ENCODE data around the gene TEX13A.
A peak's percentile ranks its signal among the peaks of the same experiment; 100 is the strongest.
"Not testable (repeated sequence)": the region's sequence is repeated elsewhere in the genome, so short reads cannot be mapped to it uniquely, and the experiment has no call there.

The TEX13A gene

GRCh38 chrX:105220636-105221035, at the start of gene TEX13A:
Gene TEX13A (minus strand): TSS chrX:105220694. CDS start chrX:105220397, 297 bp downstream.
- no peak for DNase-seq

DNA sequence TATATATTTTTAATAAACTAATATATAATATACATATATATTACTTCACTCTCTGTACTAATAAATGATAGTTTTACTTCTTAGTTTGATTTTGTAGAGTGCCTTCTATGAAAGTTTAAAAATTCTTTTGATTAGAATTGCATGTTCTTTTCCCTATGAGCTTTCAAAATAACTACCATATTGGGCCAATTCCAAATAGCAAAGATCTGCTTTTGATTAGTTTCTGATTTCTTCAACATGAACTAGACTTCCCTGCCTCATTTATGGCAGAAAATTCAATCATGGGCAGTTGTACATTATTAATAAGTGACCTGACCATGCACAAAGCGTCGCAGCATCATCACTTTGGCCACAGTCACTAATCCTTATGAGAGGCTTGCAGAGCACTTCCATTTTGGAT, 48.9 kb upstream of the TEX13A start:
- no peak for DNase-seq

- no peak for DNase-seq
Measured at GRCh38 chrX:105267167-105267566, 46.7 kb upstream of the TEX13A start.

- DNase-seq: no peak
Measured at GRCh38 chrX:105266456-105266855, 46.0 kb upstream of the TEX13A start.

DNA sequence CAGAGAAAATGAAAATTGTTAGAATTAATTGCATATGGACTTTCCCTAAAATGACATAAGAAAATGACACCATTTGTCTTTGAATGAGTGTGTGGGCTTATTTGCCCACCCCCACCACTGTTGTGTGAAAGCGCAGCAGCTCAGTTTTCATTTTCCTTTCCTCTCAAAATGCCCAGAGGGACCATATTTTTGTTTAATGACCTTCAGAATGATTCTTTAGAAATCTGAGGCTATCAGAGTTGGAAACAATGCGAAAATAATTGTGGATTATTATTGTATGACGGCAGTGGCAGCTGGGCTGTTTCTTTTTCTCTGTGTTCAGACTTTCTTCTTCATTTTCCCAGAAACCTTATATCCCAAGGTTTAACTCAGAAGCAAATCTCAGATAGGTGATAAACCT, 44.6 kb upstream of the TEX13A start:
- no peak for DNase-seq

DNA sequence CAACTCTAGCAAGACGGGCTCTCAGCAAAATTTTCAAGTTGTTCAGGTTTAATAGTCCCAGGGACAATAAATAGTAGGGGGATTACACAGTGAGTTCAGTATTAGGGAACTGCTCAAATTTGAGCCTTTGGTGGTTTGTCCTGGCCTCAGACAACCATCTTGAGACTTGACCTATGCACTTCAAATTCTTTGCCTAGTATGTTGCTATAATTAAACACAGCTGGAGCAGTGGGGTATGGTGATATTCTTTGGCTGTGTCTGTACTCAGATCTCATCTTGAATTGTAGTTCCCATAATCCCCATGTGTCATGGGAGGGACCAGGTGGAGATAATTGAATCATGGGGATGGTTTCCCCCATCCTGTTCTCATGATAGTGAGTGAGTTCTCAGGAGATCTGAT, 43.3 kb upstream of the TEX13A start:
- no peak for DNase-seq

GRCh38 chrX:105263171-105263570, 42.7 kb upstream of the TEX13A start:
- no peak for DNase-seq

DNA sequence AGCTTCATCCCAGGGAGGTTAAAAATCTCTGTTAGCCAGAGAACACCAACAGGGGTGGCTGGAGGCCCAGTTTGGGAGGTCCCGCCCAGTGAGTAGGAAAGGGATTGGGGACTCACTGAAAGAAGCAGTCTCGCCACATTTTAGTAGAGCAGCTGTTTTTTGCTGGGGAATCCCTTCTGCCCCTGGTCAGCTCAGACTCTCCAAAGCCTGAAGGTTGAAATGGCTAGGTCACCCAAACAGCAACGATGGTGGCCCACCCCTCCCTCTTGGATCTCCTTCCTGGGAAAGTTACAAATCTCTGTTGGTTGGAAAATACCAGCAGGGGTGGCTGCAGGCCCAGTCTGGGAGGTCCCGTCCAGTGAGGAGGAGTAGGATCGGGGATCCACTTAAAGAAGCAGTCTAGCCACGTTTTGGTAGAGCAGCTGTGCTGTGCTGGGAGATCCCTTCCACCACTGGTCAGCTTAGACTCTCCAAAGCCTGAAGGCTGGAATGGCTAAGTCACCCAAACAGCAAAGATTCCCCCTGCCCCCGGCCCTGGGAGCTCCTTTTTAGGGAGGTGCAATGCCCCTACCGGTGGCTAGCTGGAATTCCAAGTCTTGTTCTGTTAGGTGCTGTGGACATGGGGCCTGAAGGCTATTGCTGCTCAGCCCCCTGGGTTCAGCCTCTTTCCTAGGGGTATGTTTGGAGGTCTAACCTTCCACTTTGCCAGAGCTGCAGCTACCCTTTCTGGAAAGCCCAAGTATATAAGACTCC, 40.0 kb upstream of the TEX13A start:
- DNase-seq: no peak

GRCh38 chrX:105241056-105241455, 20.6 kb upstream of the TEX13A start:
- no peak for DNase-seq

GRCh38 chrX:105237407-105237806, 16.9 kb upstream of the TEX13A start:
- DNase-seq: not testable (repeated sequence)

DNA sequence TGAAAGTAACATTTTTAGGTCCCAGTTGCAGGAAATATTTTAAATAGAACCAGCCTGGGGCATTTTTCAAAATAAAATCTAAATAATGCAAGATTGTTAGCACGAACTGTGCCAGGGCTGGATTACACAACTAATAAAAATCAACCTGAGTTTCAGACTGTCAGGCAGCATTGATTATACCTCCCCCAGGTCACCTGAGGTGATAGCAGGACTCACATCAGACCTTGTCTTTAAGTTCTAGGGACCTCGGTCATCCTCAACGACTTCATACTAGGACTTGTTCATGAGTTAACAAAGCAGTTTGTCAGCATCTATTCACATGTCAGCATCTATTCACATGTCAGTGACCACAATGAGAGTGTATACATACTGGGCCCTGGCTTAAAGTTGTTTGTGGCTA, 8.7 kb upstream of the TEX13A start:
- DNase-seq: no peak

- DNase-seq: no peak
Measured at GRCh38 chrX:105228602-105229001, 8.1 kb upstream of the TEX13A start.

- no peak for DNase-seq
Measured at GRCh38 chrX:105226499-105226898, 6.0 kb upstream of the TEX13A start.

- DNase-seq: no peak
Measured at GRCh38 chrX:105221374-105221773, 880 bp upstream of the TEX13A start.

- DNase-seq: no peak
Measured at GRCh38 chrX:105219454-105220401, 766 bp downstream of the TEX13A start.

GRCh38 chrX:105211066-105211575, 9.4 kb downstream of the TEX13A start:
- DNase-seq: no peak

DNA sequence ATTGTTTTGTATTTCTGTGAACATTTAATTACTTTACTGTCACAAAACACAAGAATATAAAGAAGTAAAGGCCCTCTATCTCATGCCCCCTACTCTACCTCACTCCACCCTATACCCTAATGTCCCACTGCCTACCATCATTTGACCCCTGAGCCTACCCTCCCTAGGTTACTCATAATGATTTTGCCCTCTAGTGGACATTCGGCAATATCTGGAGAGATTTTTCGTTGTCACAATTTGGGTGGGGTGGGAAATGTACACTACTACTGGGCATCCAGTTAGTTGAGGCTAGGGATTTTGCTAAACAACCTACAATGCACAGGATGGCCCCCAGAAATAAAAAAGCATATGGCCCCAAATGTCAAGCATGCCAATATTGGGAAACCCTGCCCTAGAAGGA, 10.2 kb downstream of the TEX13A start:
- DNase-seq: no peak

DNA sequence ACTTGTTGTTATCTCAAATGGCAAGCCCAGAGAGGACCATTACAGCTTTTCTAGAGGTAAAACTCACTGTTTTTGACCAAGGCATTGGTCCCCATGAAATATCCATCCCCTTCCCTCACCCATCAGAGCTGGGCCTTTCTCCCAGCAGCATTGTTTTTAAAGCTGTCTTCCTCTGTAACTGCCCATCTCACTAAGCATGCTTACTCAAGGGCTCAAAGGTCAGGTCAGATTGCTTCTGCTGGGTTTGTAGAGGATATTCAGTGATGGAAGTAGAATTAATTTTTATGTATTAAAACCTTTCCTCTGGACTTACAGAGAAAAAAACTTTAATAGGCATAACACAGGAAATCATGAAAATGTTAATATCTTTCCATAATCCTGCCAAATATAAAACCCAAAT, 11.1 kb downstream of the TEX13A start:
- DNase-seq: no peak

GRCh38 chrX:105191878-105192277, 28.6 kb downstream of the TEX13A start:
- no peak for DNase-seq

DNA sequence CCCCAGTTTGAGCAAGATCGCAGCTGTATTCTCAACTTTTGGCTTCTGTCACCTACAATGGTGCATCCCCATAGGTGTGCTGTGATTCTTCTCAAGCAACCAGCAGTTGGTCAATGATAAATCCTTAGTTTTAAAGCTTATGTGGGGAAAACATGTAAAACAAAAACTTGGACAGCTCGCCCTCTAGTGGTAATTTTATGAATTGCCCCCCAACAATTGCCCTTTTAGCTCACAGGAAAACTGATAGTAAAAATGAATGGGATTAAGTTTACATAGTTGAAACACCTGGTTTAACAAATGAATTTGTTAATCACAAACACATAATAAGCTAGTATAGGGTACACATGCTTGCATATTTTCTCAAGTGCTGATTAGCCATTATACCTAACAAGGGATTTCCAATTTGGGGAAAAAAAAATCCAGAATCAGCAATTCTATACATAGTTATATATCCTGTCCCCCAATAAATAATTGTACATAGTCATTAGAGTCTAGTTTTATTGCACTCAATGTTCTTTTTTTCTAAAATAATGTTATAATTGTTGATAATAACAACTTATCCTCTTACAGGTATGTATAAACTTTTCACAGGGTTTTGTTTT, 30.1 kb downstream of the TEX13A start:
- peak; percentile 1 for DNase-seq

DNA sequence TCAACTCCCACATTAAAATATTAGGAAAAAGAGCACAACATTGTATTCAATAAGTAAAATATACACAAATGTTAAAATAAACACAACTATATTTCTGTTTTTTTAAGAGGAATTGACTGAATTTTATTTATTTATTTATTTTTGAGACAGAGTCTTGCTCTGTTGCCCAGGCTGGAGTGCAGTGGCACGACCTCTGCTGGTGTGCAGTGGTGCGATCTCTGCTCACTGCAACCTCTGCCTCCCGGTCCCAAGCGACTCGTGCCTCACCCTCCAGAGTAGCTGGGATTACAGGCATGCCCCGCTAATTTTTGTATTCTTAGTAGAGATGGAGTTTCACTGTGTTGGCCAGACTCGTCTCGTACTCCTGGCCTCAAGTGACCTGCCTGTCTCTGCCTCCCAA, 31.4 kb downstream of the TEX13A start:
- no peak for DNase-seq

- DNase-seq: no peak
Measured at GRCh38 chrX:105179644-105180043, 40.9 kb downstream of the TEX13A start.

DNA sequence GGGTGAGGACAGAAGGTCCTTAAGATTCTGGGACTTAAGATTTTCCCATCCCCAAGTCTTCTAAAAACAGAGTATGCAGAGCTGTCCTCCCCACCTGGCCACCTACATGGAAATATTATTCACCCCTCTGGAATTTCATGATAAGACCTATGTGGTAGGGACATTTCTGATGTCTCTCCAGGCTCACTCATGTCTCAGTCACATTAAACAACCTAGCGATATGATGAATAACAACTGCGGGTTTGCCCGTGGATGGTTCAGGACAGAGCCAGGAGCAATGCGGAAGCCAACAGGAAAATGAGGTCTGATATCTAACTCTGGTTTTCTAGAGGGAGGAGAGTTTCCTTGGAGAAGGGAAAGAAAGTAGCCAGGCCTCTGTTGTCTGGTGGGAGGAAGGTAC, 47.4 kb downstream of the TEX13A start:
- no peak for DNase-seq
